Measurements from ENCODE around the gene TUBB6.

DNA sequence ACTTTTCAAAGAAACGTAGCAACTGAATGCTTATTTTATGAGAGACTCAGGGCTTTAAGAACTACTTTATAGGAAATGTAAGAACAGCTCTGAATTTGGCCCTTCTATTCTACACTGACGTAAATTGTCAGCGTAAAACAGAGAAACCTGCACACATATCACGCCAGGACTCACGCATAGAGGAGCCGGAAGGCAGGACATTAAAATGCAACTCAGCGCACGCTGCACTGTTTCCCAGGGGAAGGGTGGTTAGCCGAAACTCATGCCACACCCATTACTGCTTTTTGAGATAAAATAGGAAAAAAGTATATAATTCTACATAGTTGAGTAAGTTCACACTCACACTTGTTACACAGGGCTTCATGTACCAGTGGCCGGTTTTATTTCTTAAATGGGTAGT, 7.4 kb downstream of the TUBB6 start:
- TF ChIP-seq, protein P1, sequence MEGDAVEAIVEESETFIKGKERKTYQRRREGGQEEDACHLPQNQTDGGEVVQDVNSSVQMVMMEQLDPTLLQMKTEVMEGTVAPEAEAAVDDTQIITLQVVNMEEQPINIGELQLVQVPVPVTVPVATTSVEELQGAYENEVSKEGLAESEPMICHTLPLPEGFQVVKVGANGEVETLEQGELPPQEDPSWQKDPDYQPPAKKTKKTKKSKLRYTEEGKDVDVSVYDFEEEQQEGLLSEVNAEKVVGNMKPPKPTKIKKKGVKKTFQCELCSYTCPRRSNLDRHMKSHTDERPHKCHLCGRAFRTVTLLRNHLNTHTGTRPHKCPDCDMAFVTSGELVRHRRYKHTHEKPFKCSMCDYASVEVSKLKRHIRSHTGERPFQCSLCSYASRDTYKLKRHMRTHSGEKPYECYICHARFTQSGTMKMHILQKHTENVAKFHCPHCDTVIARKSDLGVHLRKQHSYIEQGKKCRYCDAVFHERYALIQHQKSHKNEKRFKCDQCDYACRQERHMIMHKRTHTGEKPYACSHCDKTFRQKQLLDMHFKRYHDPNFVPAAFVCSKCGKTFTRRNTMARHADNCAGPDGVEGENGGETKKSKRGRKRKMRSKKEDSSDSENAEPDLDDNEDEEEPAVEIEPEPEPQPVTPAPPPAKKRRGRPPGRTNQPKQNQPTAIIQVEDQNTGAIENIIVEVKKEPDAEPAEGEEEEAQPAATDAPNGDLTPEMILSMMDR (IDR thresholded peaks at IDR 0.05) = no peak
- TF ChIP-seq POLR2A (IDR thresholded peaks at IDR 0.05) = no peak
- no peak for TF ChIP-seq POLR2AphosphoS5 (IDR thresholded peaks at IDR 0.05)

Measured in transverse colon (tissue), 4 donors.